Activated CD8-positive, alpha-beta memory T cell treated with anti-CD3 and anti-CD28 coated beads, Interleukin-2, amount 50 U/mL, for 4 hours (primary cell): Measurements from ENCODE around the gene GRN.
"Not testable (repeated sequence)": the region's sequence is repeated elsewhere in the genome, so short reads cannot be mapped to it uniquely, and the experiment has no call there.

Experiments
- DNase-seq: peaks from one replicate; pipeline ENCODE4 v3.0.0-alpha.2; 2020

The GRN gene

DNA sequence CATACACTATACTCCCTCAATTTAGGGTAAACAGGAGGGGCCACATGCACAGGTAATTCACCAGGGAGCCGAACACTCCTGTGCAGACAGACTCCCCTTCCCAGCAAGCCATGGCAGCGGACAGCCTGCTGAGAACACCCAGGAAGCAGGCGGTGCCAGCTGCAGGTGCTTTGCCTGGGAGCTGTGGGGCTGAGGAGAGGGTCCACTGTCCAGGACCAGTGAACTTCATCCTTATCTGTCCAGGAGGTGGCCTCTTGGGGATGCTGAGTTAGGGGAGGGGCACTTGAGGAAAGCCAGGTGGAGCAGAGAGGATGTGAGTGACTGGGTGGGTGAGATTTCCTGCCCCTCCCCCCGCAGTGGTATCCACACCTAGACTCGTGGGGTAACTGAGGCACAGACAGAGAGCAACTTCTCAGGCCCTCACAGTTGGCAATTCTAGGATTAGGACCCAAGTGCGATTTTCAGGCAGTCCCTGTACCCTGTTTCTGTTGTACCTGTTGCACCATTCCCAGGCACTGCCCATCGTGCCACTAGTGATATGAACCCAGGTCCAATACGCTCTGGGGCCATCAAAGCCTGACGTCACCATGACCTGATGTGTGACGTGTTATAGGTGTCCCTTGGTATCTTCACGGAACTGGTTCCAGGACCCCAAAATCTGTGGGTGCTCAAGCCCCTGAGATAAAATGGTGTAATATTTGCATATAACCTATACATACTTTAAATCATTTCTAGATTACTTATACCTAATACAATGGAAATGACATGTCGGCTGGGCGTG, 1.2 kb downstream of the GRN start:
- DNase-seq = no peak

DNA sequence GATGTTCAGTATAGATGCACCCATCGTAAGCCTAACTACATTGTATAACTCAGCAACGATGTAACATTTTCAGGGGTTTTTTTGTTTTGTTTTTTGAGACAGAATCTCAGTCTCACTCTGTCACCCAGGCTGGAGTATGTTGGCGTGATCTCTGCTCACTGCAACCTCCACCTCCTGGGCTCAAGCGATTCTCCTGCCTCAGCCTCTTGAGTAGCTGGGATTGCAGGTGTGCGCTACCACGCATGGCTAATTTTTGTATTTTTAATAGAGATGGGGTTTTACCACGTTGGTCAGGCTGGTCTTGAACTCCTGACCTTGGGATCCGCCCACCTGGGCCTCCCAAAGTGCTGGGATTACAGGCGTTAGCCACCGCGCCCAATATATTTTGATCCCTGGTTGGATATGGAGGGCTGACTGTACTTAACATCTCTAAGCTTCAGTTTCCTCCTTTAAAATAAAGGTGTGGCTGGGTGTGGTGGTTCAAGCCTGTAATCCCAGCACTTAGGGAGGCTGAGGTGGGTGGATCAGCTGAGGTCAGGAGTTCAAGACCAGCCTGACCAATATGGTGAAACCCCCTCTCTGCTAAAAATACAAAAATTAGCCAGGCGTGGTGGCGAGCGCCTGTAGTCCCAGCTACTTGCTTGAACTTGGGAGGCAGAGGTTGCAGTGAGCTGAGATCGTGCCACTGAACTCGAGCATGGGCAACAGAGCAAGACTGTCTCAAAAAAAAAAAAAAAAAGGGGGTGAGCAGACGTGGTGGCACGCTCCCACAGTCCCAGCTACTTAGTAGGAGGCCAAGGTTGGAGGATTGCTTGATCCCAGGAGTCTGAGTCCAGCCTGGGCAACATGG, 2.3 kb downstream of the GRN start:
- not testable (repeated sequence) for DNase-seq

DNA sequence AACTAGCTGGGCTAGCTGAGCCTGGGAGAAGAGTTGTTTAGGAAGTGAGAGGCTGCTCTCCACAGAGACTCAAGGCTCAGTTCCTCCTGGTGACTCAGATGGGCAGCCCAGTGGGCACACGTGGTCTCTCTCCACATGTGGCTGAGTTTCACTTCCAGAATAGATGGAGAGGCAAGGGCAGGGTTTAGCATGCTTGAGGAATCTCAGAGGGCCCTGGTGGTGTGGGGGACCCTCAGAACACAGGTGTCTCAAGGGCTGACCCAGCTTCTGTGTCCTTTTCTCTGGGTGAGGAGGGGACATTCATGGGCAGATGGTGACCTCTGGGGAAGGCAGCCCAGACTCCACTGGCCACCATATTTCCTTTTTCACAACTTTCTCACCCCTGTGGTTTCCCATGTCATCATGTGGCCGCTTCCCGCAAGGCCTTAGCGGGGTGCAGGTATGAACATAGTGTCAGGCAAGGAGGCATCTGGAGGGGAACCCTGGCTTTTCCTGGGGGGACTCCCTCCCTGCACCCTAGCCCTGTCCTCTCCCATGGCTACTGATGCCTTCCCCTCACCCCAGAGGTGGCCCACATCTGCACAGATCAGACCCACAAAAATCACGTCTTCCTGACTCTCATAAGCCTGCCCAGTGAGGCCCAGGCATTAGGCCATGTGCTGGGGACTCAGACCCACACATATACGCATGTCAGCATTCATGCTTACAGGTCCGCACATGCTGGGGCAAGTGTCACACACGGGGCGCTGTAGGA, 3.3 kb downstream of the GRN start:
- DNase-seq = no peak

DNA sequence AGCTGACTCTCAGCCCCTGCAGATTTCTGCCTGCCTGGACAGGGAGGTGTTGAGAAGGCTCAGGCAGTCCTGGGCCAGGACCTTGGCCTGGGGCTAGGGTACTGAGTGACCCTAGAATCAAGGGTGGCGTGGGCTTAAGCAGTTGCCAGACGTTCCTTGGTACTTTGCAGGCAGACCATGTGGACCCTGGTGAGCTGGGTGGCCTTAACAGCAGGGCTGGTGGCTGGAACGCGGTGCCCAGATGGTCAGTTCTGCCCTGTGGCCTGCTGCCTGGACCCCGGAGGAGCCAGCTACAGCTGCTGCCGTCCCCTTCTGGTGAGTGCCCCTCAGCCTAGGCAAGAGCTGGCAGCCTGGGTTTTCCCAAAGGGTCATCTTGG, 3.9 kb downstream of the GRN start:
- DNase-seq = no peak

DNA sequence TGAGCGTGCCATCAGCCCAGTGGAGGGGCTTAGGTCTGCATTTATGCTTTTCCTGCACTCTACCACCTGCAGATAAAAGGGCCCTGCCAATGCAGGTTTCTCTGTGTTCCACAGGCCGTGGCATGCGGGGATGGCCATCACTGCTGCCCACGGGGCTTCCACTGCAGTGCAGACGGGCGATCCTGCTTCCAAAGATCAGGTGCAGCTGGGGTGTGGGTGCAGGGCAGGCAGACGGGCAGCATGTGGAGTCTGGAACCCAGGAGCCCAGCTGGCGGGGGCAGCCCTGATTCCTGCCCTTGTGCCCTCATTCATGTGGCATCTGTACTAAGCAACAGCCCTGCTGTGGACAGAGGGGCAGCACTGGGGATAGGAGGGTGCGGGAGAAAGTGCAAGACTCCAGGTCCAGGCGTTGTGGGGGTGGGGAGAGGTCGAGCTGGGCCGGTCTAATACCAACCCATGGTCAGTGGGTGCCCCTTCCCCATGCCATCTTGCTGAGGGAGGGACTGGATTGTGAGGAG, 4.5 kb downstream of the GRN start:
- no peak for DNase-seq

DNA sequence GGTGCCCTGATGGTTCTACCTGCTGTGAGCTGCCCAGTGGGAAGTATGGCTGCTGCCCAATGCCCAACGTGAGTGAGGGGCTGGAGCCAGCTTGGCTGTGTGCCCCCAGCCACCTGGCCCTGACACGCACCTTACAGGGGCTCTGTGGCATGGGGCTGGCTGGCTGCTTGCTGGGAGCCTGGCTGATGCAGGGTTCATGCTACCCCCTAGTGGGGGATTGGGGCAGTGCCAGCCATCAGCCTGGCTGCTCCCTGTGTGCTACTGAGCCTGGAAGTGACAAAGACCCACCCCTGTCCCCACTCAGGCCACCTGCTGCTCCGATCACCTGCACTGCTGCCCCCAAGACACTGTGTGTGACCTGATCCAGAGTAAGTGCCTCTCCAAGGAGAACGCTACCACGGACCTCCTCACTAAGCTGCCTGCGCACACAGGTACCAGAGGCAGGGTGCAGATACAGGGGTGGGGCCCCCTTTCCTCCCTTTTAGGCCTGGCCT, 5.7 kb downstream of the GRN start:
- DNase-seq = peak; percentile 79

DNA sequence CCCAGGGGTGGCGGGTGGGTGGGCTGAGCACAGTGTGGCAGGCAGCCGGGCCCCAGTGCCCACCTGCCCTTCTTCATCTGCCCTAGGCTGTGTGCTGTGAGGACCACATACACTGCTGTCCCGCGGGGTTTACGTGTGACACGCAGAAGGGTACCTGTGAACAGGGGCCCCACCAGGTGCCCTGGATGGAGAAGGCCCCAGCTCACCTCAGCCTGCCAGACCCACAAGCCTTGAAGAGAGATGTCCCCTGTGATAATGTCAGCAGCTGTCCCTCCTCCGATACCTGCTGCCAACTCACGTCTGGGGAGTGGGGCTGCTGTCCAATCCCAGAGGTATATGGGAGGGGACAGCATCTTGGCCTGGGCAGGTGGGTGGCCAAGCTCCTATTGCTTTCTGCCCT, 6.4 kb downstream of the GRN start:
- no peak for DNase-seq

DNA sequence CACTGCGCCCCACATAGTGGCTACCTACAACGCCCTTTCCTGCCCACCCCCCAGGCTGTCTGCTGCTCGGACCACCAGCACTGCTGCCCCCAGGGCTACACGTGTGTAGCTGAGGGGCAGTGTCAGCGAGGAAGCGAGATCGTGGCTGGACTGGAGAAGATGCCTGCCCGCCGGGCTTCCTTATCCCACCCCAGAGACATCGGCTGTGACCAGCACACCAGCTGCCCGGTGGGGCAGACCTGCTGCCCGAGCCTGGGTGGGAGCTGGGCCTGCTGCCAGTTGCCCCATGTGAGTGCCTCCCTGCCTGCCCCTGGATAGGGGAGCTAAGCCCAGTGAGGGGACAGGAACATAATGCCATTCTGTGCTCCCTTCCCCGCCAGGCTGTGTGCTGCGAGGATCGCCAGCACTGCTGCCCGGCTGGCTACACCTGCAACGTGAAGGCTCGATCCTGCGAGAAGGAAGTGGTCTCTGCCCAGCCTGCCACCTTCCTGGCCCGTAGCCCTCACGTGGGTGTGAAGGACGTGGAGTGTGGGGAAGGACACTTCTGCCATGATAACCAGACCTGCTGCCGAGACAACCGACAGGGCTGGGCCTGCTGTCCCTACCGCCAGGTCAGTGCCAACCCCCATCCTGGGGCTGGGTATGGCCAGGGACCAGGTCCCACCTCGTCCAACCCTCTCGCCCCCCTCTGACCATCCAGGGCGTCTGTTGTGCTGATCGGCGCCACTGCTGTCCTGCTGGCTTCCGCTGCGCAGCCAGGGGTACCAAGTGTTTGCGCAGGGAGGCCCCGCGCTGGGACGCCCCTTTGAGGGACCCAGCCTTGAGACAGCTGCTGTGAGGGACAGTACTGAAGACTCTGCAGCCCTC, 7.1 kb downstream of the GRN start:
- no peak for DNase-seq

DNA sequence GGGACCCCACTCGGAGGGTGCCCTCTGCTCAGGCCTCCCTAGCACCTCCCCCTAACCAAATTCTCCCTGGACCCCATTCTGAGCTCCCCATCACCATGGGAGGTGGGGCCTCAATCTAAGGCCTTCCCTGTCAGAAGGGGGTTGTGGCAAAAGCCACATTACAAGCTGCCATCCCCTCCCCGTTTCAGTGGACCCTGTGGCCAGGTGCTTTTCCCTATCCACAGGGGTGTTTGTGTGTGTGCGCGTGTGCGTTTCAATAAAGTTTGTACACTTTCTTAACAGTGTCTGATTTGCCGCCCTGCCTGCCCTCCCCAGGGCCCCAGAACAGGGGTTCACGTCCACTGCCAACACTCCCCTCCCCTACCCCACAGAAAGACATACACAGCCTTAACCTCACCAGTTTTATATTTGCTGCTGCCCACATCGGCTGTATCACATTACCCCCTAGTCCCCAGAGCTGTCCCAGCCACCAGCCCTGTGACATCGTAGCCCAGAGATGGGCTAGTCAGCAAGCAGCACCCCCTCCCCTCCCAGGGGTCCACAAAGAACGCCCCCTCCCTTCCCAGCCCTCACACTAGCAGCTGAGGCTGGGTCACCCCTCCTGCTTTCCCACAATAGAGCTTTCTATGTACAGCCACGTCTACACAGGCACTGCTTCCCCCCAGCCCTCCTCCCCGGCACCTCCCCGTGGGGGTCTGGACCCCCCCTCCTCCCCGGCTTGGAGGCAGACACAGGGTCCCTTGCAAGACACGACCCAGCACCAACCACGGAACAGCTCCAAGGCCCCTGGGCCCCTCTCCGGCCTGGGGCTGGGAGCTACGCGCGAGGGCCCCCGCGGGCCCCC, 7.9 kb downstream of the GRN start:
- no peak for DNase-seq

DNA sequence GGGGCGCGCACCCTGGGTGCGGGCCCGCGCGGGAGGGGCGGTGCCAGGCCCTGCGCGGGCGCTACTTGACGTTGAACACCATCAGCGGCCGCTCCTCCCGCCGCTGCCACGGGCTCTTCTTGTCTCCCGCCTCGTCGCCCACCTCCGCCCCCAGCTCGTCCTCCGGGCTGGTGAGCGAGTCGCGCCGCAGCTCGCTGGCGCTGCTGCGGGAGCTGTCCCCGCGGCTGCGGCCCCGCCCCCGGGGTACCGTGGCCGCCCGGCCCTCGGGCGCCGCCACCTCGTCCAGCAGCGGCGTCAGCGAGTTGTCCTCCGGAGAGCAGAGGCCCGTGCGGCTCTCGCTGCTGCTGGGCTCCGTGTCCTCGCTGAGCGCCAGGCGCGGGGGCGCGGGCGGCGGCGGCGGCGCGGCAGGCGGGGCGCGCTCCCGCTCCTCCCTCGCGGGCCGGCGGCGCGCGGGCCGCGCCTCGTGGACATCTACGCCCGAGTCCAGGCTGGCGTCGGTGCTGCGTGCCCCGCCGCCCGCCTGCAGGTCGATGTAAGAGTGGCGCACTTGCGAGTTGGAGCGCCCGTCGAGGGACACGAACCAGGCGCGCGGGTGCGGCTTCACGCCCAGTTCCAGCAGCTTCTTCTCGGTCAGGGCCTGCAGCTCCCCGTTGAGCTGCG, 8.7 kb downstream of the GRN start:
- DNase-seq = no peak

DNA sequence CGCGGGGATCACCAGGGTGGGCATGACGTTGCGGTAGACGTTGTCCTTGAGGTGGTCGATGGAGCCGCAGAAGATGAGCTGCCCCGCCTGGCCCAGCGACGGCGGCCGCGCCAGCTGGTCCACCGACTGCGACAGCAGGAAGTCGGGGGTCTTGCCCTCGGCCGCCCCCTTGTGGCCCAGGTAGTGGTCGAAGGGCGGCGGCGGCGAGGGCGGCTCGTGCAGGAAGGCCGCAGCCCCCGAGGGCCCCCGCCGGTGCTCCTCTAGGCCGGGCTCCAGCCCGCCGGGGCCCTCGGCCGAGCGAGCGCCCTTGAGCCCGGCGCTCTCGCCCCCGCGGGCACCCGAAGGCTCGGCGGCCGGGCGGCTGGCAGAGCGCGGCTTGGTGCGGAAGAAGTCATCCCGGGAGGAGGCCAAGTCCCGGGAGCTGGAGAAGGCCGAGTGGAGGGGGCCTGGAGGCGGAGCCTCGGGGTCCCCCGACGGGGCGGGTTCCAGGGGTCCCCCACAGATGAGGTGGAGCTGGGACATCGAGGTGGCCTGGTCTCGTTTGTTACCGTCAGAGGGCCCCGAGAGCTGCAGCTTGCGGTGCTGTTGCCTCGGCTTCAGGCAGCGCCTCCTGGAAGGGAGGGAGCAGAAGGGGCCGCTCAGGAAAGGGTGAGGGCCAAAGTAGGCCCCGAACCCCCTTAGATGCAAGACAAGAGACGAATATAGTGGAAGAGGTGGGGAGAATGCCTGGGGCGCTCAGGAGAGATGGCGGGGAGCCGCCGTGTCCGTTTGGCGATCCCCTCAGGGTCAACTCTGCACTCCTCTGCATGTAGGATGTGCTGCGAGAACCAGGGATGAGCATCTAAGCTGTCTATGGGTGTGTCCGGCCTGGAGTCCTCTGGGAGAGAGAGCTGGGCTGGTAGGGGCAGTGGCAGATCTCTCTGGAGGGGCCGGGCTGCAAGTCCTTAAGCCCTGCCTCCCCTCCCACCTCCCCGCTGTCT, 9.8 kb downstream of the GRN start:
- DNase-seq = peak; percentile 73

DNA sequence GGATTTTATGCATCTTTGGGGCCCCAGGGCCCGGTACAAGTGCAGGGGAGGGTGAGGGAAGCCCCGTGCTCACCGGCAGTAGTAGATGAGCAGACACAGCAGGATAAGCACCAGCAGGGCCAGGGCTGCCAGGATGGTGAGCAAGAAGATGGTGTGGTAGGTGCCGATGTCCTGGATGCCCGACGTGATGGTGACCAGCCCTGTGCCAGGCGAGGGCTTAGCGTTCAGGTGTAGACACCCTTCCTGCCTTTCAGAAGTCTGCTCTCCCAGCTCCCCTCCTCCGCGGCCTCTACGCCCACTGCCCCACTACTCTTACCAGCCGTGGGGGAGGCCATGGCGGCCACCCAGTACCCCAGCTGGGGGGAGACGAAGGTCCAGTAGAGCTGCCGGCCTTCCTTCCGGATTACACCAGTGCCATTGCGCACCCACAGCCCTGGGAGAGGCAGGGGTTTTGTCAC, 10.6 kb downstream of the GRN start:
- DNase-seq = no peak

DNA sequence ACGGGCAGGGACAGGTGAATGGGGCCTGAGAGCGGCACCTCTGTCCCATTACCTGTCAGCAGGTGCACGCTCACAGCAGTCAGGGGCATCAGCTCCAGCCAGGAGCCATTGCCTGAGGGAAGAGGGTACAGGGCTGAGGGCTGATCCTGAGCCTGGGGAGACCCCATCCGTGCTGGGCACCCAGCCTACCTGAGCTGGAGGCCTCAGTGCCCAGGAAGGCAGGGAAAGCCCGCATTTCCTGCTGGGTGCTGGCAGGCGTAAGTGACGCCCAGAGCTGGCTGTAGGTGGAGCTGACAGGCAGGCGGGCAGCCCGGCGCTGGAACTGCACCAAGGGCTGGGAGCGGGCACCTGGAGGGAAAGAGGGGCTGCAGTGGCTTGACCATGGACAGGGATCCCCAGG, 11.1 kb downstream of the GRN start:
- no peak for DNase-seq

DNA sequence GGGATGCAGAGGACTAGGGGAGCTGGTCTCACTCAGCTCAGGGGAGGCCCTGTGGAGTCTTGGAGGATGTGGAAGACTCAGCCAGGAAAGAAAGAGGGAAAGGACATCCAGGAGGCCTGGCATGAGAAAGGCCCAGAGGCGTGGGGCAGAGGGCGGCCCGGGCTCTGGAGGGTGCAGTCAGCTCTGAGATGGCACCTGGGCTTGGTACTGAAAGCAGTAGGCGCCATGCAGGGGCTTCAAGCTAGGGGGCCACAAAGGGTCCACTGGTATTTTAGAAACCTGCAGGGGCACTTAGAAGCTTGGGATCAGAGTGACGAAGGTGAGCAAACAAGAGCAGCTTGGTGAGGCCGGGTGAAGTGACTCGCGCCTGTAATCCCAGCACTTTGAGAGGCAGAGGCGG, 13.0 kb downstream of the GRN start:
- no peak for DNase-seq

DNA sequence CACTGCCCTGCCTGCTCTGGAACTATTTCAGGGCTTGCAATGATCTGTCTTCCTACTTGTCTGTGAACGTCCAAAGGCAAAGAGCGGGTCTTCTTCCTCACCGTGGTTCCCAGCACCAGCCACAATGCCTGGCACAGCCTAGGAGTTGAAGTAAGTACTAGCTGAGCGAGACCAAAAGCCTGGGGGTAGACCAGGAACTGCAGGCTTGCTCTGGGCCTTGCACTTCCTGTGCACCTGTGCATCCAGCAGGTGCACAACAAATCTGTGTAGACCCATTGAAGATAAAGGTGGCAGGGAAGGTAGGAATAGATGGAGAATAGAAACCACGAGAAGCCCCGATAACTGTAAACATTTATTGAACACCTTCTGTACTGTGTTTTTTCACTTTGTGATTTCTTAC, 13.9 kb downstream of the GRN start:
- DNase-seq = no peak

DNA sequence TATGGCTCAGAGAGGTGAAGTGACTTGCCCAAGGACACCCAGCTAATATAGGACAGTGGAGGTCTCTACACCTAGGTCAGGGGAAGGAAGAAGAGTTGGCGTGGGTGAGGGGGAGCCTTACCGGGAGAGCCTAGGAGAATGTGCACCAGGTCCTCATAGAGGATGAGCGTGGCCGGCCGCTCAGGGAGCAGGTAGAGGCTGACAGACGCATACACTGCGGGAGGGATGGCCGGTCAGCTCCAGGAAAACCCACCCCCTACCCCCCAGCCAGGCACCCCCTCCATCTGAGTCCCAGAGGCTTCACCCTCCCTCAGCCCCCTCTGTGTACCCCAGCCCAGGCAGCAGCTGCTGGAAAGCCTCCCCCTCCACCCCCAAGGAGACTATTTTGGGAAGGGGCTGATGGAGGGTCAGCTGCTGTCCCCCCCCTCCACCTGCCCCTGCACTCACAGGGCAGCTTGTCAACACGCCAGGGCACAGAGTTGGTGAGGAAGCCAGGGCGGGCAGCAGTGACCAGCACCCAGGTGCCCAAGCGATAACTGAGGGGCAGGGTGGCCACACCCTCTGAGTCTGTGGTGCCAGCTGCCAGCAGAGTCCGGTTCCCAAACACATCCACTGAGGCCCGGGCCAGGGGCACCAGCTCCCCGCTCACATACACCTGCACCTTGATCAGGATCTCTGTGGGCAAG, 14.5 kb downstream of the GRN start:
- DNase-seq = no peak

DNA sequence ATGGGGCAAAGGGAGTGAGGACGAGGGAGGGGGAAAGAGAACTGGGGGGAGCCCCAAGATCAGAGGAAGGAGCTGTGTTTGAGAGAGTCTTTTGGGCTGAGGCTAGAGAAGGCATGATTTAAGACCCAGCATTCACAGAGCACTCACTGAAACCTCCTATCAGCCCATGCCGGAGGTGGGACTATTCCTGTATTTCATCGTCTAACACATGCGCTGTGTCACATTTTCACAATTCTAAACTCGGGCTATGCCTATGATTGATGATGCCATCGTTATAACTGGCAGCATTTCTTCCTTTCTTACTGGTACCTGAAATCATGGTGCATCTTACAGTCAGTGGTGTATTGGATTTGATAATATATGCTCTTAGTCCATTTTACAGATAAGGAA, 15.0 kb downstream of the GRN start:
- DNase-seq = no peak

DNA sequence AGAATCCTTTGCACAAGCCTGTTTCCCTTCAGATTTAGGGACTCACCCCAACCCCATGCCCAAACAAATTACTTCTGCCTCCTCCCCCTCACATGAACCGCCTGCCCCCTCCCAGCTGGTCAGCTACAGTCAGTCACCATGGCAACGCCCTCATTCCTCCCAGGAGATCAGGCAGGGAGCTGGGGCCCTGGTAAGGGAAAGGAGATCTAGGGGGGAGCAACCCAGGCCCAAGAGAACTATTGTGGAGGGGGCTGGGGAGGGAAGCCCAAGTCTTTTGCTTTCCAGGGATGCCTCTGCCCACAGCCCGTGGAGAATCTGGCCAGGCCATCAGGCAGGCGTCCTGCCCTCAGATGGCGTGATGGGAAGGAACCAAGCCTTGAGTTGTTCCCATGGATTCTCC, 15.7 kb downstream of the GRN start:
- DNase-seq = no peak
